ENCODE results near the gene MRPL21. TPM values are rescaled to one million over a fixed set of nuclear protein-coding genes. Genes with fewer than 3 reads are reported as not detected.

MRPL21 gene
- total RNA-seq, 1 donor from 2014 or later: 32.9 TPM

DNA sequence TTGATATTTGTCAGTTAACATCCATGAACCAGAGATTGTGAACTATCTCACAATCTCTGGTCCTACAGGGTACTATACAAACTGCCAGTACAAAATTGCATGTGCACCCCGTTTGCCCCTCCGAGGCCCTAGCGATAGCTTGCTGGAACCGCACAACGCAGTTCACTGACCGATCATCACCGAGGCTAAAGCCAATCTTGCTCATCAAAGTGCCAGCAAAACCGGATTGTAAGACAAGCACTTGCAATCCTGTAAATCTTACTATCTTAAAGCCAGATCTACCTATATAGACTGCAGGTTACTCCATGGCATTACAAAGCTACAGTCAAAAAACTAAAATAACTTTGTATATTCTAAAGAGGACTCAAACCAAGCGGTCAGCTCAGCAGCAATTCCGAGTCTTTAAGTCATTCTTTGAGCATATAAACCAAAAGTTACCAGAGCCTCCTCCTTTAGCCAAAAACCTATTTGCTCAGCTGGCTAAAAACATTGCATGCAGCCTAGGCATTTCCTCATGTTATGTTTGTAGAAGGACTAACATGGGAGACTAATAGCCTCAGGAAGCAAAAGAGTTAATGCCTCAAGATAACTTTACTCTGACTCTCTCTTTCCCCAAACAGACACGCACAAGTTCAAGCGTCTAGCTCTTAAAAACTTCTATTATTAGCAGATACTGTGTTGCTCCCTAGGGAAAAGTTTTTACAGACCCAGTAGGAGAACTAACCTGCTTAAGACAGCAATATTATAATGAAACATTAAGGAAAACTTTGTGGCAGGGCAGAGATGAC is 31.2 kb downstream of the MRPL21 start:
- ATAC-seq (no peak), DNase-seq (no peak)
- Histone ChIP-seq H3K27me3 (ENCODE audit: low read depth) (no peaks in the 10 kb centered on the region), H3K4me3 (no peak overlapping the region), H3K36me3 (no peaks in the 10 kb centered on the region), H3K4me1 (peaks cover 12% of the 10 kb centered on the region), H3K9me3 (no peaks in the 10 kb centered on the region), H3K27ac (no peak overlapping the region)
- TF ChIP-seq, protein P1, sequence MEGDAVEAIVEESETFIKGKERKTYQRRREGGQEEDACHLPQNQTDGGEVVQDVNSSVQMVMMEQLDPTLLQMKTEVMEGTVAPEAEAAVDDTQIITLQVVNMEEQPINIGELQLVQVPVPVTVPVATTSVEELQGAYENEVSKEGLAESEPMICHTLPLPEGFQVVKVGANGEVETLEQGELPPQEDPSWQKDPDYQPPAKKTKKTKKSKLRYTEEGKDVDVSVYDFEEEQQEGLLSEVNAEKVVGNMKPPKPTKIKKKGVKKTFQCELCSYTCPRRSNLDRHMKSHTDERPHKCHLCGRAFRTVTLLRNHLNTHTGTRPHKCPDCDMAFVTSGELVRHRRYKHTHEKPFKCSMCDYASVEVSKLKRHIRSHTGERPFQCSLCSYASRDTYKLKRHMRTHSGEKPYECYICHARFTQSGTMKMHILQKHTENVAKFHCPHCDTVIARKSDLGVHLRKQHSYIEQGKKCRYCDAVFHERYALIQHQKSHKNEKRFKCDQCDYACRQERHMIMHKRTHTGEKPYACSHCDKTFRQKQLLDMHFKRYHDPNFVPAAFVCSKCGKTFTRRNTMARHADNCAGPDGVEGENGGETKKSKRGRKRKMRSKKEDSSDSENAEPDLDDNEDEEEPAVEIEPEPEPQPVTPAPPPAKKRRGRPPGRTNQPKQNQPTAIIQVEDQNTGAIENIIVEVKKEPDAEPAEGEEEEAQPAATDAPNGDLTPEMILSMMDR (IDR thresholded peaks at IDR 0.05): no peak
- intact Hi-C loops (cut with DNase I): no loop called here

DNA sequence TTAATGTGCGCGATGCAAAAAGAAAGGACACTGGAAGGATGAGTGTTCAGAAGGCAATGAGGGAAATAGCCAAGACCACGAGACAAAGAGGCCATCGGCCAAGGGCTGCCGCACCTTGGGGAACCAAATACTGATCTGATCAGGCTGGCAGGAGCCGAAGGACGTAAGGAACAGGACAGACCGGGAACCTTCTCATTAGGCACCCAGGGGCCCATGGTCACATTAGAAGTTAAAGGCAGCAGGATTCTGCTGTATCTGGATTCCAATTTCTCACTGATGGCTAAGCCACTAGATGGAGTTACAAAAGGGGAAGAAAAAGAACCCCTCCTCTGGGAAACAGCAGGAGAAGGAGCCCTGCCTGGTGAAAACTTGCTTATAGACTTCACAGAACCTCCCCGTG is 33.2 kb downstream of the MRPL21 start:
- peak; percentile 15 to 43 for ATAC-seq
- no peaks in the 10 kb centered on the region for H3K9me3 ChIP-seq
- intact Hi-C loops (cut with DNase I): no loop called here

DNA sequence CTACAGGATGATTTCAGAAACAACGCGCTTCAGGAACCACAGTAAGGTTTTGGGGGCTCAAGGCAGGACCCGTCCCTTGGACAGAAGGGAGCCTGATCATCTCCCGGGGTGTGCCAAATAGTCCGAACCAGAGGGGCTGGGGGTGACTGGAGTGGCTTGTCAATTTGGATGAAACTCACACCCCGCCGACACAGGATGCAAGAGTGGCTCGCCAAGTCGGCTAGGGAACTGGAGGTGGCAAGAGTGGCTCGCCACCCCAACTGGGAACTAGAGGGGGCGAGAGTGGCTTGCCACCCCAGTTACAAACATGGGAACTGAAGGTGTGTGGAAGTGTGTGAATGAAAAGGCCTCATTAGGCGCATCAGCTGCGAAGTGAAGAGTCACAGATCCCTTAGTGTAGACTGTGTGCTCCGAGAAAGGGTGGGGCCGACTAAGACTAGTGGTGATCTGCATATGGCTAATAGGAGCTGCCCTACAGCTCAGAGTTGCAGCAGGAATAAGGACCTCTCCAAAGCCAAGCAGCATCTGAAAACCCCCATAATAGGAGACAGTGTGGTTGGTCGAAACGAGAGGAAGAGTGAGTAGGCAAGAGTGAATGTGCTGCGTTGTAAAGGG is 35.3 kb downstream of the MRPL21 start:
- intact Hi-C loops (cut with DNase I): no loop called here
- no peak for DNase-seq
- H3K27ac ChIP-seq: no peak overlapping the region
- ATAC-seq: no peak
- H3K4me1 ChIP-seq: peaks cover 12% of the 10 kb centered on the region
- no peak overlapping the region for H3K4me3 ChIP-seq
- no peaks in the 10 kb centered on the region for H3K27me3 ChIP-seq (ENCODE audit: low read depth)
- TF ChIP-seq, protein P1 (IDR thresholded peaks at IDR 0.05): no peak
- H3K9me3 ChIP-seq: peaks cover 8% of the 10 kb centered on the region
- H3K36me3 ChIP-seq: no peaks in the 10 kb centered on the region

More for the DNA sequence above, 33.2 kb downstream of the MRPL21 start:
- no peaks in the 10 kb centered on the region for H3K27me3 ChIP-seq (ENCODE audit: low read depth)
- H3K4me1 ChIP-seq: peaks cover 12% of the 10 kb centered on the region
- H3K36me3 ChIP-seq: no peaks in the 10 kb centered on the region
- TF ChIP-seq, protein P1 (IDR thresholded peaks at IDR 0.05): no peak
- peak overlapping the region; percentile 66 for H3K4me3 ChIP-seq
- no peak for DNase-seq
- no peak overlapping the region for H3K27ac ChIP-seq

DNA sequence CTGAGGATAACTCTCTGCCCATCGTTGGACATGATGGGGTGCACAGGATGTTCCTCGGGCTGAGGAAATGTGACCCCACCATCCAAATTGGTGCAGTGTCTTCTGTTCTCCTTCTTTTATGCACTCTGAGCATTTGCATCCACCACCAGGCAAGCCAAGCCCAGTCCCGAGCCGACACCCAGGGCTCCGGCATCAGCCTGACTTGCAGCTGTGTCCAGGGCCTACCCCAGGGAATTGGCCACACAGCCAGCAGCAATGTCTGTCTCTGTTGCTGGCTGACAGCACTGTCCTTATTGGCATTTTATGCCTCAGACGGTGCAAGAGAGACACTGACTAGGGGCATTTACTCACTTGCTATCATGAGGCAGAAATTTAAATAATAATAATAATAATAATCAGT is 36.6 kb downstream of the MRPL21 start:
- H3K9me3 ChIP-seq: peaks cover 8% of the 10 kb centered on the region
- H3K27ac ChIP-seq: no peak overlapping the region
- H3K36me3 ChIP-seq: no peaks in the 10 kb centered on the region
- peaks cover 12% of the 10 kb centered on the region for H3K4me1 ChIP-seq
- no peak overlapping the region for H3K4me3 ChIP-seq
- ATAC-seq: no peak
- DNase-seq: no peak
- no peaks in the 10 kb centered on the region for H3K27me3 ChIP-seq (ENCODE audit: low read depth)
- TF ChIP-seq, protein P1 (IDR thresholded peaks at IDR 0.05): no peak
- intact Hi-C loops (cut with DNase I): no loop called here

DNA sequence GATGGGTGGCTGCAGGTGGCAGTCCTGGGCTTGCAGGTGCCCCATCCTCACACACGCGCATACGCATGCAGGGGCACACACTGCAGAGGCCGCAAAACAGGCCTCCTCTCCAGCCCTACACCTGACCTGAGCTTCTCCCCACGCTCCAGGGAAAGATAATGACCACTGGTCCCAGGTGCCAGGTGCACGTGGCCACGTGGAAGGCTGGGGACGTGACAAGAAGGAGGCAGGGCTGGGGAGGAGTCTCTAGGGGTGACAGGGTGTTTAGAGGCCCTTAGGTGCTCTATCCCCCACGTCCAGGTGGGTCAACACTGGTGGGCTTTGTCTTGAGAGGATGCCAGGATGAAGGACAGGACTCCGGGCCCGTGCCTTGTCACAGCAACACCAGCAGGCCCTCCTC is 38.4 kb downstream of the MRPL21 start:
- TF ChIP-seq, protein P1 (IDR thresholded peaks at IDR 0.05): no peak
- H3K4me3 ChIP-seq: no peak overlapping the region
- peaks cover 8% of the 10 kb centered on the region for H3K9me3 ChIP-seq
- ATAC-seq (no peak), DNase-seq (no peak)
- H3K36me3 ChIP-seq: no peaks in the 10 kb centered on the region
- H3K27me3 ChIP-seq (ENCODE audit: low read depth): no peaks in the 10 kb centered on the region
- H3K4me1 ChIP-seq: peaks cover 5% of the 10 kb centered on the region
- intact Hi-C loops (cut with DNase I): no loop called here
- no peak overlapping the region for H3K27ac ChIP-seq

All from lower lobe of right lung (tissue), 2 donors.